ENCODE data around the gene CDC37L1. TPM values are rescaled to one million over a fixed set of nuclear protein-coding genes. Genes with fewer than 3 reads are reported as not detected.

The CDC37L1 gene
- total and polyA plus RNA-seq, 9 of the 15 experiments (the other 6 are each of a cell fraction or from before 2014, with no cell fraction given), result 1.5 to 7.9 (median 6.0) TPM

DNA sequence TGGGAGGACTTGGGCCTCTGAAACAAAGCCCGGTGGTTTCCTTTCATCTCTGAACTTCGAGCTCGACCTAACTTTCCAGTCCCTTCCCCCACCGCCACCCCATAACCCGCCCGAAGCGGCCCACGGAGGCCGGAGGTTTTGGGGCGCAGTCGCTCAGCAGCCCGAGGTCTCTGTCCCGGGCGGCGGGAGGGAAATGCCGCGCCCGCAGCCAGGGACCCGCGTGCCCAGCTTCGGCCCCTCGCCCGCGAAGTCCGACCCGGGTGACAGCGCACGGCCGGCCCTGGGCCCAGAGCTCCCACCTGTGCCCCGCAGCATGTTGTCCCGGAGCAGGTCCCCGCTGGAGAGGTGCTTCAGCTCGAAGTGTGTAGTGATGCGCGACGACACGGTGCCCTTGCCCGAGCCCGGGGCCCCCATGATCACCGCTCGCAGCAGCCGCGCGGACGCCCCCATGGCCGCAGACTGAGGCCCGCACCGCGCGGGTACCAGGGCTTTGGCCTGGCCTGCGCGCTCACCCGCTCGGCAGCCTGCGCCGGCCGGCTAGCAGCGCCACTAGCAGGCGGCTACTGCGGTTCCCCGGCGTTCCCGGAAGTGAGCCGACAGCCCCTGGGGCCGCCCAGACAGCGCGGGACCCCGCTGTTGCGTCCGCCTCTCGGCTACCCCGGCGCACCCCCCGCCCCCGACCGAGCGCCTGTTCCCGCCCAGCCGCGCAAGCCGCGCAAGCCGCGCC lies 61.4 kb downstream of the CDC37L1 start, which contains the start of gene AK3 (continued):
- TF ChIP-seq HDAC8 (tag; IDR thresholded peaks at IDR 0.05), result no peak
- peak; percentile 42; the same call in 1 of the 2 replicates for TF ChIP-seq KAT7 (CRISPR knock-in tag; IDR thresholded peaks at IDR 0.05; ENCODE audit: borderline replicate concordance)
- no peak for TF ChIP-seq JUN (IDR thresholded peaks at IDR 0.05; ENCODE audit: borderline replicate concordance, low read depth, low read length)
- 0 out of 2 replicates have a peak, but pooled peaks have one; percentile 53 for TF ChIP-seq JUN (CRISPR knock-in tag; IDR thresholded peaks at IDR 0.05; ENCODE audit: borderline replicate concordance)
- no peak for TF ChIP-seq MCM2 (IDR thresholded peaks at IDR 0.05; ENCODE audit: low read depth)
- TF ChIP-seq FOXJ3 (CRISPR knock-in tag; IDR thresholded peaks at IDR 0.05), result no peak
- TF ChIP-seq, protein P1, sequence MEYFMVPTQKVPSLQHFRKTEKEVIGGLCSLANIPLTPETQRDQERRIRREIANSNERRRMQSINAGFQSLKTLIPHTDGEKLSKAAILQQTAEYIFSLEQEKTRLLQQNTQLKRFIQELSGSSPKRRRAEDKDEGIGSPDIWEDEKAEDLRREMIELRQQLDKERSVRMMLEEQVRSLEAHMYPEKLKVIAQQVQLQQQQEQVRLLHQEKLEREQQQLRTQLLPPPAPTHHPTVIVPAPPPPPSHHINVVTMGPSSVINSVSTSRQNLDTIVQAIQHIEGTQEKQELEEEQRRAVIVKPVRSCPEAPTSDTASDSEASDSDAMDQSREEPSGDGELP (CRISPR knock-in tag; IDR thresholded peaks at IDR 0.05; ENCODE audit: borderline replicate concordance), result 0 out of 2 replicates have a peak, but pooled peaks have one; percentile 43
- TF ChIP-seq OTX1 (CRISPR knock-in tag; IDR thresholded peaks at IDR 0.05), result no peak
- TF ChIP-seq CCAR2 (IDR thresholded peaks at IDR 0.05; ENCODE audit: low read depth, low read length), result no peak
- no peak for TF ChIP-seq SP1 (CRISPR knock-in tag; IDR thresholded peaks at IDR 0.05)
- no peak for TF ChIP-seq SRSF9 (IDR thresholded peaks at IDR 0.05; ENCODE audit: borderline replicate concordance, low read depth, low read length)
- no peak for TF ChIP-seq RAD51 (IDR thresholded peaks at IDR 0.05; ENCODE audit: borderline replicate concordance, low read depth)
- TF ChIP-seq CREM (IDR thresholded peaks at IDR 0.05; ENCODE audit: low read depth), result peak; percentile 40
- peak; percentile 0 for TF ChIP-seq PCBP1 (IDR thresholded peaks at IDR 0.05; ENCODE audit: low read depth, low read length, poor library complexity, severe bottlenecking)
- no peak for TF ChIP-seq STAG1 (CRISPR knock-in tag; IDR thresholded peaks at IDR 0.05; ENCODE audit: borderline replicate concordance)
- TF ChIP-seq COPS2 (conservative IDR thresholded peaks at IDR 0.05), result no peak
- TF ChIP-seq, protein P2, sequence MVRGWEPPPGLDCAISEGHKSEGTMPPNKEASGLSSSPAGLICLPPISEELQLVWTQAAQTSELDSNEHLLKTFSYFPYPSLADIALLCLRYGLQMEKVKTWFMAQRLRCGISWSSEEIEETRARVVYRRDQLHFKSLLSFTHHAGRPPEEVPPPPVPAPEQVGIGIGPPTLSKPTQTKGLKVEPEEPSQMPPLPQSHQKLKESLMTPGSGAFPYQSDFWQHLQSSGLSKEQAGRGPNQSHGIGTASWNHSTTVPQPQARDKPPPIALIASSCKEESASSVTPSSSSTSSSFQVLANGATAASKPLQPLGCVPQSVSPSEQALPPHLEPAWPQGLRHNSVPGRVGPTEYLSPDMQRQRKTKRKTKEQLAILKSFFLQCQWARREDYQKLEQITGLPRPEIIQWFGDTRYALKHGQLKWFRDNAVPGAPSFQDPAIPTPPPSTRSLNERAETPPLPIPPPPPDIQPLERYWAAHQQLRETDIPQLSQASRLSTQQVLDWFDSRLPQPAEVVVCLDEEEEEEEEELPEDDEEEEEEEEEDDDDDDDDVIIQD (CRISPR knock-in tag; IDR thresholded peaks at IDR 0.05), result no peak
- no peak for TF ChIP-seq MTA1 (IDR thresholded peaks at IDR 0.05; ENCODE audit: borderline replicate concordance)
- peak; percentile 77 for TF ChIP-seq ELF2 (CRISPR knock-in tag; IDR thresholded peaks at IDR 0.05)
- no peak for TF ChIP-seq PHF20 (IDR thresholded peaks at IDR 0.05; ENCODE audit: partially characterized antibody)
- no peak for TF ChIP-seq ARID1B (IDR thresholded peaks at IDR 0.05)
- no peak for TF ChIP-seq ZNF217 (CRISPR knock-in tag; IDR thresholded peaks at IDR 0.05)
- TF ChIP-seq U2AF2 (optimal IDR thresholded peaks at IDR 0.05; ENCODE audit: low read depth, low read length), result no peak
- TF ChIP-seq, protein P3, sequence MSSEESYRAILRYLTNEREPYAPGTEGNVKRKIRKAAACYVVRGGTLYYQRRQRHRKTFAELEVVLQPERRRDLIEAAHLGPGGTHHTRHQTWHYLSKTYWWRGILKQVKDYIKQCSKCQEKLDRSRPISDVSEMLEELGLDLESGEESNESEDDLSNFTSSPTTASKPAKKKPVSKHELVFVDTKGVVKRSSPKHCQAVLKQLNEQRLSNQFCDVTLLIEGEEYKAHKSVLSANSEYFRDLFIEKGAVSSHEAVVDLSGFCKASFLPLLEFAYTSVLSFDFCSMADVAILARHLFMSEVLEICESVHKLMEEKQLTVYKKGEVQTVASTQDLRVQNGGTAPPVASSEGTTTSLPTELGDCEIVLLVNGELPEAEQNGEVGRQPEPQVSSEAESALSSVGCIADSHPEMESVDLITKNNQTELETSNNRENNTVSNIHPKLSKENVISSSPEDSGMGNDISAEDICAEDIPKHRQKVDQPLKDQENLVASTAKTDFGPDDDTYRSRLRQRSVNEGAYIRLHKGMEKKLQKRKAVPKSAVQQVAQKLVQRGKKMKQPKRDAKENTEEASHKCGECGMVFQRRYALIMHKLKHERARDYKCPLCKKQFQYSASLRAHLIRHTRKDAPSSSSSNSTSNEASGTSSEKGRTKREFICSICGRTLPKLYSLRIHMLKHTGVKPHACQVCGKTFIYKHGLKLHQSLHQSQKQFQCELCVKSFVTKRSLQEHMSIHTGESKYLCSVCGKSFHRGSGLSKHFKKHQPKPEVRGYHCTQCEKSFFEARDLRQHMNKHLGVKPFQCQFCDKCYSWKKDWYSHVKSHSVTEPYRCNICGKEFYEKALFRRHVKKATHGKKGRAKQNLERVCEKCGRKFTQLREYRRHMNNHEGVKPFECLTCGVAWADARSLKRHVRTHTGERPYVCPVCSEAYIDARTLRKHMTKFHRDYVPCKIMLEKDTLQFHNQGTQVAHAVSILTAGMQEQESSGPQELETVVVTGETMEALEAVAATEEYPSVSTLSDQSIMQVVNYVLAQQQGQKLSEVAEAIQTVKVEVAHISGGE (CRISPR knock-in tag; IDR thresholded peaks at IDR 0.05), result peak in 1 of 3 experiments; percentile 75; a peak in 2 of 6 replicates
